Suprapubic skin (tissue), 4 donors: ENCODE results near the gene LARGE1.

ENCODE experiments used
- EP300 ChIP-seq: sonication (generic); formaldehyde crosslinking; IDR thresholded peaks from one replicate; pipeline ENCODE4 v1.6.1; 2017; ENCODE audit warnings: antibody characterized with exemption
- POLR2A ChIP-seq, 2 donors: fragments of 450-650 bp; IDR thresholded peaks; one replicate each; pipeline ENCODE4 v1.6.1; 2017; ENCODE audit warnings: antibody characterized with exemption in 2 of 2, mild to moderate bottlenecking in 2 of 2, moderate library complexity in 2 of 2
- POLR2AphosphoS5 ChIP-seq, 3 donors: sonication (generic); formaldehyde crosslinking; IDR thresholded peaks; one replicate each; pipeline ENCODE4 v1.6.1; 2017; ENCODE audit warnings: antibody characterized with exemption in 3 of 3
- TF ChIP-seq, protein P1 (sequence below), 2 donors: fragments of 200-600 bp in 1 of 2; fragments of 450-650 bp in 1 of 2; sonication (generic) in 1 of 2; IDR thresholded peaks; one replicate each; pipeline ENCODE4 v1.5.1; 2016 to 2019; ENCODE audit warnings: antibody characterized with exemption in 2 of 2, mild to moderate bottlenecking in 1 of 2, moderate library complexity in 1 of 2

DNA sequence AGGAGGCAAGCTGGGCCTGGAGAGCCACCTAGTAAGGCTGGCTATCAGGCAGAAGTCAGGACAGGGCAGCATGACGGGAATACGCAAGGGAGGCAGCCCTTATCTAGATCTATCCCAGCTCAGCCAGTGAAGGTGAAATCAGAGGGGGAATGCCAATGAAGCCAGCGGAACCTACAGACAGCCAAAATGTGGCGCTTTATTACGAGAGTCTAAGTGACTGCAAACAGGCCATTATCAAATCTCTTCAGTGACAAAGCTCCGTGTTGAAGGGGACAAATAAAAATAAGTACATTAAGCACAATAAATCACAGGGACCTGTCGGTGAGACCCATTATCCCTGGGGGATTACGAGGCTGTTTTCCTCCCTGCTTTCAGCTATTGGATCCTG, 22.8 kb downstream of the LARGE1 start:
- TF ChIP-seq POLR2A (IDR thresholded peaks at IDR 0.05) (no peak), POLR2AphosphoS5 (IDR thresholded peaks at IDR 0.05) (no peak), EP300 (no peak)
- TF ChIP-seq, protein P1, sequence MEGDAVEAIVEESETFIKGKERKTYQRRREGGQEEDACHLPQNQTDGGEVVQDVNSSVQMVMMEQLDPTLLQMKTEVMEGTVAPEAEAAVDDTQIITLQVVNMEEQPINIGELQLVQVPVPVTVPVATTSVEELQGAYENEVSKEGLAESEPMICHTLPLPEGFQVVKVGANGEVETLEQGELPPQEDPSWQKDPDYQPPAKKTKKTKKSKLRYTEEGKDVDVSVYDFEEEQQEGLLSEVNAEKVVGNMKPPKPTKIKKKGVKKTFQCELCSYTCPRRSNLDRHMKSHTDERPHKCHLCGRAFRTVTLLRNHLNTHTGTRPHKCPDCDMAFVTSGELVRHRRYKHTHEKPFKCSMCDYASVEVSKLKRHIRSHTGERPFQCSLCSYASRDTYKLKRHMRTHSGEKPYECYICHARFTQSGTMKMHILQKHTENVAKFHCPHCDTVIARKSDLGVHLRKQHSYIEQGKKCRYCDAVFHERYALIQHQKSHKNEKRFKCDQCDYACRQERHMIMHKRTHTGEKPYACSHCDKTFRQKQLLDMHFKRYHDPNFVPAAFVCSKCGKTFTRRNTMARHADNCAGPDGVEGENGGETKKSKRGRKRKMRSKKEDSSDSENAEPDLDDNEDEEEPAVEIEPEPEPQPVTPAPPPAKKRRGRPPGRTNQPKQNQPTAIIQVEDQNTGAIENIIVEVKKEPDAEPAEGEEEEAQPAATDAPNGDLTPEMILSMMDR (IDR thresholded peaks at IDR 0.05): no peak
